GM19351 (cell line): Measurements from ENCODE around the gene PLA2G7.
"Not testable (repeated sequence)": the region's sequence is repeated elsewhere in the genome, so short reads cannot be mapped to it uniquely, and the experiment has no call there.

Experiments
- ATAC-seq: cut with Tn5 transposase; IDR thresholded peaks from one replicate; pipeline ENCODE4 v1.9.1; 2021; ENCODE audit warnings: mild to moderate bottlenecking, moderate library complexity; ENCODE audit not compliant: unreplicated experiment

The PLA2G7 gene

DNA sequence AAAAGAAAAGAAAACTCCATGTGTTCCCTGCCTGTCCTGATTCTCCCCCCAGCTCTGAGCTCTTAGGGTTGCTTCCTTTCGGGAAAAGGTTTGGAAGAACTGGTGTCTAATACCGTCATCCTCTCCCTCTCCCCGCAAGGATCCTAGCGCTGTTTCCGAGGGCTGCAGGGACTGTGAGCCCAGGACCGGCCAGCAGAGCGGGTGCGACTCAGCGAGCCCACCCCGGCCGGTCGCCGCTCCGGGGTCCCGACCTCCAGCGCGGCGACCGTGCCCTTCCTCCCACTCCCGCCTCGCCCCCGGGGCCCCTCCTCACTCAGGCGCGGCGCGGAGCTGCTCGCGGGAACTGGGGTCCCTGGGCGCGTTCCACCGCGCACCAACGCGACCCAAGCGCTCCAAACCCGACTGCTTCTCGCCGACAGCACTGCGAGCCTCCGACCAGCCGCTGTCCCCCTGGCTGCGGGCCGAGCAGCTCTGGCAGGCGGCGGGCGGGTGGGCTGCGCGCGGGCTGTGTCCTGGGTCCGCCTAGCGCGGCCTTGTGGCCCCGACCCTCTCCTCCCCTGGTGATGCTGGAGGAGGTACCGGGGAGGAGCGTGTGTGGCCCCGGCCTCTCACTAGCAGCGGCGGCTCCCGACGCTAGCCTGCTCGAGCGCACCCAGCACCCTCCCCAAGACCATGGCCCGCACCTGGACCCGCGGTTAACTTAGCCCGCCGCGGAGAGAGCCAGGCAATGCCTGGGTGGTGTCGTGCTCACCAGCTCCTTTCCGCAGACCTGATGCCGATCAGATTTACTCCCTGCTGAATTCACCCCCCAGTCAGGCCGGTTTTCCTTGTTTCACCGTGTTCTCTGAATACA, at the start of gene PLA2G7:
Gene PLA2G7, minus strand, starts transcription at position 509 of the 853 bp plus-strand sequence. CDS start 12,484 bp downstream, outside the sequence.
- no peak for ATAC-seq

GRCh38 chr6:46784535-46784934, 49.4 kb upstream of the PLA2G7 start:
- no peak for ATAC-seq

DNA sequence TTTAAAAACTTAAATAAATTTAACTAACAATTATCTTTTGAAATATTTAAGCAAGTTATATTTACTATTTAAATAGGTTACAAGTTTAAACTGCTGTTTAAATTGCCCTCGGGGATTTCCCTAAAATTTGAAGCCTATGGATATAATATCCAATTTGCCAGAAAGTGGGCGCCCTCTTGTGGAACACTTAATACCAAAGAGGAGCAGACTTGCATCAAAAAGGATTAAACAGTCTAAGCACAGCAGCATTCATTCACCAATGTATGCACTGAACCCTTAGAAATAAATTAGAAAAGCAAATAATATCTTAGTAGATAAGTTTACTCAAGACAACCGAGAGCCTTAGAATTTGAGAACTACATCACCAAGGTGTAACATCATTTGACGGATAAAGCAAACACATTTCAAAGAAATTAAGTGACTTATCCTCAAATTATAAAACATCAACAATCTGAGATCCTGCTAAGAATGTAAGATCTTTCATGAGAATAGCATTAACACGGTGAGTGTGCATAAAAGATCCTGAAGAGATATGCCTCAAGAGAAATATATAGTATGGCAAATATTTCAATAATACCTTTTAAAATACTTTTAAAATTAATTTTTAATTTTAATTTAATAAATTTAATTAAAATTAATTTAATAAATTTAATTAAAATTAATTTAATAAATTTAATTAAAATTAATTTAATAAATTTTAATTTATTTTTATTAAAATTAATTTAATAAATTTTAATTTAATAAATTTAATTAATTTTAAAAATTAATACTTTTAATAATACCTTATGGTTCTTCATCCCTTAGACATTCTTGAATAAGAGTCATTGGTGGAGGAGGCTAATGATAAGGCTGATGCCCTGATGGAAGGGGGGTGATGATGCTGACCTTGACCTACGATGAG, 46.6 kb upstream of the PLA2G7 start:
- ATAC-seq: peak; percentile 61

GRCh38 chr6:46777476-46778346, 42.5 kb upstream of the PLA2G7 start:
- ATAC-seq: no peak

- no peak for ATAC-seq
These were observed 41.0 kb upstream of the PLA2G7 start for GRCh38 chr6:46776070-46776712.

GRCh38 chr6:46774736-46775135, 39.6 kb upstream of the PLA2G7 start:
- not testable (repeated sequence) for ATAC-seq

GRCh38 chr6:46773201-46773855, 38.2 kb upstream of the PLA2G7 start:
- ATAC-seq: peak; percentile 43

GRCh38 chr6:46772762-46773161, 37.6 kb upstream of the PLA2G7 start:
- ATAC-seq: peak; percentile 83

GRCh38 chr6:46772016-46772415, 36.8 kb upstream of the PLA2G7 start:
- no peak for ATAC-seq

- ATAC-seq: no peak
These were observed 29.8 kb upstream of the PLA2G7 start for GRCh38 chr6:46764961-46765360.

DNA sequence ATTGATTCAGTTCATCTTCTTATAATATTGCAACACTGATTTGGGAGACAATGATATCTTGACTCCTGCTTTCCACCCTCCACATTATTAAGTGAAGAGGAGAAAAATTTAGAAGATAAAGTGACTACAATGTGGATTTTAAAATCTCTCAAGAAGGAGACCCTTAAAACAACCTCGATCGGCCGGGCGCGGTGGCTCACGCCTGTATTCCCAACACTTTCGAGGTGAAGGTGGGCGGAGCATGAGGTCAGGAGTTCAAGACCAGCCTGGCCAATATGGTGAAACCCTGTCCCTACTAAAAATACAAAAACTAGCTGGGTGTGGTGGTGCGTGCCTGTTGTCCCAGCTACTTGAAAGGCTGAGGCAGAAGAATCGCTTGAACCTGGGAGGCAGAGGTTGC, 29.1 kb upstream of the PLA2G7 start:
- not testable (repeated sequence) for ATAC-seq

DNA sequence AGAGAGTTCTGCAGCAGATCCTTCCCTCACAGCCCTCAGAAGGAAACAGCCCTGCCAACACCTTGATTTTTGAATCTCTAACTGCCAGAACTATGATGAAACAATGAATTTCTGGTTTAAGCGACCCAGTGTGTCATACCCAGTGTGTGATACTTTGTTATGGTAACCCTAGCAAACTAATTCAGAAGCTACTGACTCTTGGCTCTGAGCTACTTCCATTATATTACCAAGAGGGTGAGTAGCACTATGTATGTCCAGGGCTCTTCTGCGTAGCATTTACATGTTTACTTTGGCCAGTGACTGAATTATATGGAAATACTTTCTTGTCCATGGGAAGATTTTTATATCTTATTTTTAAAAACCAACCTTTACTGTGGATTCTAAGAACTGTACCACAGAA, 28.3 kb upstream of the PLA2G7 start:
- ATAC-seq: no peak

DNA sequence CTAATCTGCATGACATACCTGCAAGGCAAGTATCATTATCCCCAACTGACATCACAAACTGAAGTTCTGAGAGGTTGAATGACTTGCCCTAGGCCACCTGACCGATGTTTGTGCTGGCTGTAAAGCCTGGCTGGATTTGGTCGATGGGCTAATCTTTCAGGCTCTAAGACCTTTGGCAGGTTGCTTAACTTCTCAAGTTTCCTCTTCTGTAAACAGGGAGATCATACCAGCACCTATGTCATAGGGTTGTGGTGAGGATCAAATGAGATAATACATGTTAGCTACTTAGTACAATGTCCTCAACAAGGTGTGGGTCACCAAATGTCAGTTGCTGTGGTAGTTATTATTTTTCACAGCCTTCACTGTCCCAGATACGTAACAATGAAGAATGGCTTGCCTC, 25.8 kb upstream of the PLA2G7 start:
- no peak for ATAC-seq

GRCh38 chr6:46758960-46759753, 24.0 kb upstream of the PLA2G7 start:
- no peak for ATAC-seq

DNA sequence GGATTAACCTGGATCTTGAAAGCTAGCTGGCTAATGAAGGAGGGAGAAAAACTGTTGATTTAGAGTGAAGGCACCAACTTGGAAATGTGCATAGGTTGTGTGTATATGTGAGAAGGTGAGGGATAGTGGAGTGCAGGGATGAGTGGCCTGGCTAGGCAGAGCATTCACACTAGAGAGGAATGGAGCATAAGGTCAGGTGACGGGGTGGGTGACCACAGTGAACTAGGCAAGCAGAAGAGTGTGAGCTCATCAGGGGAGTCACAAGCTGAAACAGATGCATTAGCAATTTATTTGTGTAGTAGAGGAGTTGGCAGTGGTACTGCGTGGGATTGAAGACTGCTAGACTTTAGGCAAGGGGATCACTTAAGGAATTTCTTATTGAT, 22.0 kb upstream of the PLA2G7 start:
- no peak for ATAC-seq

- ATAC-seq: no peak
These were observed 21.5 kb upstream of the PLA2G7 start for GRCh38 chr6:46756469-46757213.

DNA sequence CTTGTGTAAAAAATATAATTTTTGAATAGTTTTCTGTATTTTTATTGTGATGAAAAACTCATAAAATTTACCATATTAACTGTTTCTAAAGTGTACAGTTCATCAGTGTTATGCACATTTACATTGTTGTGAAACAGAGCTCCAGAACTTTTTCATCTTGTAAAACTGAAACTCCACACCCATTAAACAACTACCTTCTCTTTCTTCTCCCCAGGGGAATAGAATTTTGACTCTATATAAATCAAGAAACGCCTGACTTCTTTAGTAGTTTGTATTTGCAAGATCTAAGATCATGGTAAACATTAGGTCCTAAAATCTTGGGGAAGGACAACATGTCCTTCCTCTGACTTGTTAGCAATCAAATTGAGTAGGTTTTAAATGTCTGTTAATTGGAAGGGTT, 20.7 kb upstream of the PLA2G7 start:
- no peak for ATAC-seq

DNA sequence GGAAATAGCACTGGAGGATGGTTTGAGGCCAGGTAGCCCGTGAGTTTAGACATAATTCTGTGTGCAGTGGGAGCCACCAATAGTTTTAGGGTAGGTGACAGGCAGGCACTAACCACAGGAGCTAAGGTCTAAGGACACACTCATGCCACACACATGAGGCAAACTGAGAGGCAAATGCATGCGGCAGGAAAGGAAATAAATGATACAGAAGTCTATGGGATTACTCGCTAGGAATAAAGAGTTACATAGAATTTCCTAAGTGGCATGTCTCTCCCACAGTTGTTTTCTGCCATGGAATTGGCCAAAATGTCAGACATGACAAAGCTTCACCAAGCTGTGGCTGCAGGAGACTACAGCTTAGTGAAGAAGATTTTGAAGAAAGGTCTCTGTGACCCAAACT, 16.5 kb upstream of the PLA2G7 start:
- ATAC-seq: no peak
